Gastrocnemius medialis (tissue), 4 donors: ENCODE data around the gene DARS1.

ENCODE experiments used
- CTCF ChIP-seq, 5 experiments: fragments of 450-650 bp in 3 of 5; fragments of 200-600 bp in 2 of 5; sonication (generic) in 2 of 5; IDR thresholded peaks in 4 of 5; conservative IDR thresholded peaks in 1 of 5; 1 replicate in 4 of 5; 2 replicates in 1 of 5; pipeline ENCODE4 v1.5.1; 2016 to 2019; ENCODE audit warnings: antibody characterized with exemption in 5 of 5, mild to moderate bottlenecking in 3 of 5, moderate library complexity in 3 of 5
- POLR2A ChIP-seq, 2 donors: fragments of 450-650 bp; IDR thresholded peaks; one replicate each; pipeline ENCODE4 v1.6.1; 2017; ENCODE audit warnings: antibody characterized with exemption in 2 of 2, mild to moderate bottlenecking in 2 of 2, moderate library complexity in 2 of 2

GRCh38 chr2:136017786-136018185 is 32.4 kb upstream of the DARS1 start:
- TF ChIP-seq POLR2A (IDR thresholded peaks at IDR 0.05): no peak
- no peak for TF ChIP-seq CTCF (IDR thresholded peaks at IDR 0.05 in 4 of 5, conservative IDR thresholded peaks at IDR 0.05 in 1 of 5)
